GM12873 (cell line): ENCODE measurements around the gene P3H2.

Experiments used
- CTCF ChIP-seq: IDR thresholded peaks from 2 replicates; pipeline ENCODE4 v1.5.1; 2012; ENCODE audit warnings: low read depth, mild to moderate bottlenecking, moderate library complexity, low read length, control low read depth; ENCODE audit not compliant: insufficient read depth; ENCODE audit errors: missing control alignments

P3H2 gene

GRCh38 chr3:190159902-190160435 is 39.3 kb upstream of the P3H2 start:
- TF ChIP-seq CTCF: no peak

DNA sequence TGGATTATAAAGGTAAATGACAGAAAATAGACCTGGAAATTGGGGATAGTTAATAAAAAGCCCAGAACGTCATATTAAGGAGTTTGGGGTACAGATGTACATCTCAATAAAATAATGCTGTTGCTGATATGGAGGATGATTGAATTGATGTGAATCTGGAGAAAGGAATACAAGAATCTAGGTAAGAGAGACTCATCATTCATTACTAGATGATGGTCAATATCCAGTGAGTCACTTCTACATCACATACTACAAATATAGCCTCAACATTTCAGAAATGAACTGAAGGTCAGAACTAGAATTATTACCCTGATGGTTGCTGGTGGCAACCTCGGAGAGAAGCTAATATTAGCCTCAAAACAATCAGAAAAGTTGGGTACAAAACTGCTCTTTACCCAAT is 37.6 kb upstream of the P3H2 start:
- TF ChIP-seq CTCF: no peak

DNA sequence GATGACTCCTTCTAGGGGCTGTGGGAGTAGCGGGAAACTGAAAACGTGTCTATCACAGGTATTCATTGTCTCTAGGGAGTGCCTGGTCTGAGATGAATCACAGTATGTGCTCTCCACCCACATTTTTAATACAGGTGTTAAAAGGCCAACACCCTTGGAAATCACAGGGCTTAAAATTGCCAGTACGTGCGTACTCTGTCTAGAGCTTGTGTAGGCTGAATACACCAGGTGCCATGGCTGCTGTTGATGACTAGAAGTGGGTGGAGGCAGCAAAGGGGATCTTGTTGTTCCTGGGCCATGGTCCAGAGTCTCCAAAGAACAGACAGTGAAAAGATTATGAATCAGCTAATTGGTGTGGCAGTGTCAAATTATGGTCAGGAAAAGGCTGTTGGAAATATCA is 35.1 kb upstream of the P3H2 start:
- TF ChIP-seq CTCF: no peak

DNA sequence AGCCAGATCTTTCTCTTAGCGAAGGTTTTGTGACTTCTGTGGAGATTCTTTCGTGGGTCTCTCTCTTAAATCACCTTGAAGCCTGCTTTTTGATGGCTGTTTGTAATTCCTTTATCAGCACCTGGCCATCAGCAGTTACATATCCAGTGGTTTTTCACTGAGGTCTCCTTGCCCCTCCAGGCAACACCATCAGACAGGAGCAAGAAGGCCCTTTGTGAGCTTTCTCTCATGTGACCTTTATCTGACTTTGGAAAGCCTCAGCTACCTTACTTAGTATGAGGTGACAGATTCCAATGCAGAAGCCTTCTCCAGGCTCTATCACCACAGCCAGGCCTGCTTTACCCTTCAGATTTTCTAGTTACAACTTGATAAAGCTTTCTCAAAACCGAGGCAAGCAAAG is 30.0 kb upstream of the P3H2 start:
- no peak for TF ChIP-seq CTCF

GRCh38 chr3:190142041-190142440 is 21.3 kb upstream of the P3H2 start:
- no peak for TF ChIP-seq CTCF

- TF ChIP-seq CTCF: no peak
Measured at GRCh38 chr3:190139365-190139764, 18.7 kb upstream of the P3H2 start.

DNA sequence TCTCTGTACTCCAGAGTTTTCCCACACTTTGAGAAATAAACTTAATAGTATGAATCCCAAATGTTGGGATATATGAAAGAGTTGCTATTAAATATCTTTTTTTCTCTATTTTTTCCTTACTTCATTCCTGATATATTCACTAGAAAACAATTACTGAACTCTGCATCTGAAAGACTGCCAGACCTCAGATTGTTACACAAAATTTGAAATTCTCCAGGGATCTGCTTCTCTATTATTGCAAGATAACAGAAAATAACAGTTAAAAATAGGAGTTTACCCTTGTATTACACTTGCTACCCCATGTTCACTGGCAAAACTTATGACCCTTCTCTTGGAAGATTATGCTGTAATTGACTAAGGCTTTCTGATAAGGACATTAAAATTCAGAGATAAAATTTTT is 11.7 kb upstream of the P3H2 start:
- TF ChIP-seq CTCF: no peak
